ENCODE data around the gene FCRL2.
"Not testable (repeated sequence)": the region's sequence is repeated elsewhere in the genome, so short reads cannot be mapped to it uniquely, and the experiment has no call there.

Gene FCRL2

GRCh38 chr1:157753611-157754010 lies 23.3 kb downstream of the FCRL2 start:
- DNase-seq (ENCODE audit: low spot score), result no peak

GRCh38 chr1:157751283-157751682 lies 25.6 kb downstream of the FCRL2 start:
- DNase-seq (ENCODE audit: low spot score), result no peak

- DNase-seq (ENCODE audit: low spot score), result no peak
Measured at GRCh38 chr1:157748262-157748817, 28.6 kb downstream of the FCRL2 start.

GRCh38 chr1:157739229-157739901 lies 37.6 kb downstream of the FCRL2 start:
- DNase-seq (ENCODE audit: low spot score), result no peak

- DNase-seq (ENCODE audit: low spot score), result not testable (repeated sequence)
Measured at GRCh38 chr1:157735991-157736390, 40.9 kb downstream of the FCRL2 start.

GRCh38 chr1:157734321-157734720 lies 42.6 kb downstream of the FCRL2 start:
- DNase-seq (ENCODE audit: low spot score), result no peak

- no peak for DNase-seq (ENCODE audit: low spot score)
Measured at GRCh38 chr1:157732755-157733154, 44.2 kb downstream of the FCRL2 start.

- no peak for DNase-seq (ENCODE audit: low spot score)
Measured at GRCh38 chr1:157725221-157725577, 51.7 kb downstream of the FCRL2 start.

- no peak for DNase-seq (ENCODE audit: low spot score)
Measured at GRCh38 chr1:157724537-157725220, 52.3 kb downstream of the FCRL2 start.

GRCh38 chr1:157723157-157723556 lies 53.8 kb downstream of the FCRL2 start:
- DNase-seq (ENCODE audit: low spot score), result no peak

- DNase-seq (ENCODE audit: low spot score), result no peak
Measured at GRCh38 chr1:157721985-157722384, 54.9 kb downstream of the FCRL2 start.

GRCh38 chr1:157715736-157716135 lies 61.2 kb downstream of the FCRL2 start:
- no peak for DNase-seq (ENCODE audit: low spot score)

- DNase-seq (ENCODE audit: low spot score), result no peak
Measured at GRCh38 chr1:157711802-157712201, 65.1 kb downstream of the FCRL2 start.

- no peak for DNase-seq (ENCODE audit: low spot score)
Measured at GRCh38 chr1:157704878-157705277, 72.1 kb downstream of the FCRL2 start.

- no peak for DNase-seq (ENCODE audit: low spot score)
Measured at GRCh38 chr1:157703981-157704380, 73.0 kb downstream of the FCRL2 start.

- DNase-seq (ENCODE audit: low spot score), result no peak
Measured at GRCh38 chr1:157702308-157702825, 74.6 kb downstream of the FCRL2 start.

GRCh38 chr1:157700732-157701131 lies 76.2 kb downstream of the FCRL2 start, which contains the start of gene FCRL3:
TSS of gene FCRL3 (minus strand) at chr1:157700769. CDS start at chr1:157700489, 280 bp downstream.
- no peak for DNase-seq (ENCODE audit: low spot score)

GRCh38 chr1:157700305-157700704 lies 76.6 kb downstream of the FCRL2 start:
- DNase-seq (ENCODE audit: low spot score), result no peak

- DNase-seq (ENCODE audit: low spot score), result no peak
Measured at GRCh38 chr1:157697781-157698569, 79.0 kb downstream of the FCRL2 start.

- no peak for DNase-seq (ENCODE audit: low spot score)
Measured at GRCh38 chr1:157696966-157697628, 79.8 kb downstream of the FCRL2 start.

Measured in D341Med (cell line).